ENCODE results near the gene WDR70.

DNA sequence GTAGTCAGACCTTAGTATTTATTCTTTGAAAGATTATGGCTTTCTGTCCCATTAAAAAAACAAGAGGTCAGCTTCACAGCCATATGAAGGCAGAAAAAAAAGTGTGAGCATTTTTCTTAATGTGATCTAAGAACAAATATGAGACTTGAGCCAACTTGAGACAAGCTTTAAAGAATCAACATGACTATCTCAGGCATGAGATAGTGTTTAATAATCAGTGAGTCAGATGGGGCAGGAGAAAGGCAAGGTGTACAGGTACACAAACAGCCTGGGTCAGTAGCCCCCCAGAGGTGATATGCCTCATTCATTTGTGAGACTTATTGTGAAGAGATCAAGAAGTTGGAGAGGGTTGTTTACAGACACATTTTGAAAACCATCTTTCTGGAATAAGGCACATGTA is 377.1 kb downstream of the WDR70 start:
- TF ChIP-seq, protein P1, sequence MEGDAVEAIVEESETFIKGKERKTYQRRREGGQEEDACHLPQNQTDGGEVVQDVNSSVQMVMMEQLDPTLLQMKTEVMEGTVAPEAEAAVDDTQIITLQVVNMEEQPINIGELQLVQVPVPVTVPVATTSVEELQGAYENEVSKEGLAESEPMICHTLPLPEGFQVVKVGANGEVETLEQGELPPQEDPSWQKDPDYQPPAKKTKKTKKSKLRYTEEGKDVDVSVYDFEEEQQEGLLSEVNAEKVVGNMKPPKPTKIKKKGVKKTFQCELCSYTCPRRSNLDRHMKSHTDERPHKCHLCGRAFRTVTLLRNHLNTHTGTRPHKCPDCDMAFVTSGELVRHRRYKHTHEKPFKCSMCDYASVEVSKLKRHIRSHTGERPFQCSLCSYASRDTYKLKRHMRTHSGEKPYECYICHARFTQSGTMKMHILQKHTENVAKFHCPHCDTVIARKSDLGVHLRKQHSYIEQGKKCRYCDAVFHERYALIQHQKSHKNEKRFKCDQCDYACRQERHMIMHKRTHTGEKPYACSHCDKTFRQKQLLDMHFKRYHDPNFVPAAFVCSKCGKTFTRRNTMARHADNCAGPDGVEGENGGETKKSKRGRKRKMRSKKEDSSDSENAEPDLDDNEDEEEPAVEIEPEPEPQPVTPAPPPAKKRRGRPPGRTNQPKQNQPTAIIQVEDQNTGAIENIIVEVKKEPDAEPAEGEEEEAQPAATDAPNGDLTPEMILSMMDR (conservative IDR thresholded peaks at IDR 0.05 in 1 of 2, IDR thresholded peaks at IDR 0.05 in 1 of 2; ENCODE audit: low read depth in 1 of 2, low read length in 2 of 2): no peak
- no peak for TF ChIP-seq EZH2 (IDR thresholded peaks at IDR 0.05; ENCODE audit: low read length, missing control alignments)

Data from fibroblast of lung (primary cell).